OCI-LY1 (cell line): ENCODE data around the gene SH3PXD2A.

Experiments
- CTCF ChIP-seq: fragments of 200-600 bp; sonication (generic), shearing (Covaris generic); IDR thresholded peaks from 2 replicates; pipeline ENCODE4 v1.5.1; 2017; ENCODE audit warnings: mild to moderate bottlenecking, antibody characterized with exemption, low read length, moderate library complexity, mixed read lengths
- EZH2 ChIP-seq: fragments of 200-600 bp; sonication (generic), shearing (Covaris generic); IDR thresholded peaks from 2 replicates; pipeline ENCODE4 v1.8.0; 2017; ENCODE audit warnings: borderline replicate concordance, mixed run types, mild to moderate bottlenecking, antibody characterized with exemption, low read length, moderate library complexity, mixed read lengths

- TF ChIP-seq CTCF (no peak), EZH2 (no peak)
Measured at GRCh38 chr10:103610083-103610472, 245.3 kb downstream of the SH3PXD2A start.
